Nephron (organoid): ENCODE results near the gene SYNGR2.
A peak's percentile ranks its signal among the peaks of the same experiment; 100 is the strongest.

Source experiments
- H3K27ac Mint-ChIP-seq, 3 experiments: 2 replicates each; pipeline ENCODE4 v1.8.0; 2020; ENCODE audit warnings: mixed read lengths in 3 of 3, mild to moderate bottlenecking in 2 of 3, moderate library complexity in 1 of 3
- H3K27me3 Mint-ChIP-seq: 2 replicates; pipeline ENCODE4 v1.8.0; 2021; ENCODE audit warnings: low read depth, mild to moderate bottlenecking, moderate library complexity, mixed read lengths
- H3K36me3 Mint-ChIP-seq: 2 replicates; pipeline ENCODE4 v1.8.0; 2020; ENCODE audit warnings: low read depth, mixed read lengths
- H3K4me1 Mint-ChIP-seq: 2 replicates; pipeline ENCODE4 v1.8.0; 2020; ENCODE audit warnings: mixed read lengths
- H3K4me3 Mint-ChIP-seq, 3 experiments: 2 replicates each; pipeline ENCODE4 v1.8.0; 2020; ENCODE audit warnings: mild to moderate bottlenecking in 3 of 3, mixed read lengths in 3 of 3, moderate library complexity in 2 of 3
- H3K9me3 Mint-ChIP-seq: 2 replicates; pipeline ENCODE4 v1.8.0; 2020; ENCODE audit warnings: mixed read lengths
- CTCF ChIP-seq, 3 experiments: fragments of 200-600 bp; sonication (generic); IDR thresholded peaks; one replicate each; pipeline ENCODE4 v1.5.0; 2021; ENCODE audit warnings: antibody characterized with exemption in 3 of 3; ENCODE audit not compliant: unreplicated experiment in 3 of 3

Gene SYNGR2

GRCh38 chr17:78122216-78122930, 46.0 kb upstream of the SYNGR2 start:
- H3K27ac Mint-ChIP-seq, result no peak overlapping the region
- H3K4me1 Mint-ChIP-seq, result peaks cover 15% of the 10 kb centered on the region
- no peaks in the 10 kb centered on the region for H3K9me3 Mint-ChIP-seq
- H3K36me3 Mint-ChIP-seq, result peaks cover 12% of the 10 kb centered on the region
- TF ChIP-seq CTCF (IDR thresholded peaks at IDR 0.05; ENCODE audit: unreplicated experiment in 3 of 3), result no peak
- H3K4me3 Mint-ChIP-seq, result no peak overlapping the region
- H3K27me3 Mint-ChIP-seq, result no peaks in the 10 kb centered on the region

- Mint-ChIP-seq H3K4me1 (peaks cover 15% of the 10 kb centered on the region), H3K4me3 (no peak overlapping the region), H3K9me3 (no peaks in the 10 kb centered on the region), H3K36me3 (peaks cover 12% of the 10 kb centered on the region), H3K27ac (no peak overlapping the region), H3K27me3 (no peaks in the 10 kb centered on the region)
- no peak for TF ChIP-seq CTCF (IDR thresholded peaks at IDR 0.05; ENCODE audit: unreplicated experiment in 3 of 3)
Measured at GRCh38 chr17:78122931-78123249, 45.5 kb upstream of the SYNGR2 start.

GRCh38 chr17:78123258-78123929, 45.0 kb upstream of the SYNGR2 start:
- no peak for TF ChIP-seq CTCF (IDR thresholded peaks at IDR 0.05; ENCODE audit: unreplicated experiment in 3 of 3)
- Mint-ChIP-seq H3K27me3 (no peaks in the 10 kb centered on the region), H3K4me3 (peak overlapping the region in 2 of 3 experiments; percentile 8 to 44), H3K27ac (no peak overlapping the region), H3K9me3 (no peaks in the 10 kb centered on the region), H3K36me3 (peaks cover 12% of the 10 kb centered on the region), H3K4me1 (peaks cover 15% of the 10 kb centered on the region)

DNA sequence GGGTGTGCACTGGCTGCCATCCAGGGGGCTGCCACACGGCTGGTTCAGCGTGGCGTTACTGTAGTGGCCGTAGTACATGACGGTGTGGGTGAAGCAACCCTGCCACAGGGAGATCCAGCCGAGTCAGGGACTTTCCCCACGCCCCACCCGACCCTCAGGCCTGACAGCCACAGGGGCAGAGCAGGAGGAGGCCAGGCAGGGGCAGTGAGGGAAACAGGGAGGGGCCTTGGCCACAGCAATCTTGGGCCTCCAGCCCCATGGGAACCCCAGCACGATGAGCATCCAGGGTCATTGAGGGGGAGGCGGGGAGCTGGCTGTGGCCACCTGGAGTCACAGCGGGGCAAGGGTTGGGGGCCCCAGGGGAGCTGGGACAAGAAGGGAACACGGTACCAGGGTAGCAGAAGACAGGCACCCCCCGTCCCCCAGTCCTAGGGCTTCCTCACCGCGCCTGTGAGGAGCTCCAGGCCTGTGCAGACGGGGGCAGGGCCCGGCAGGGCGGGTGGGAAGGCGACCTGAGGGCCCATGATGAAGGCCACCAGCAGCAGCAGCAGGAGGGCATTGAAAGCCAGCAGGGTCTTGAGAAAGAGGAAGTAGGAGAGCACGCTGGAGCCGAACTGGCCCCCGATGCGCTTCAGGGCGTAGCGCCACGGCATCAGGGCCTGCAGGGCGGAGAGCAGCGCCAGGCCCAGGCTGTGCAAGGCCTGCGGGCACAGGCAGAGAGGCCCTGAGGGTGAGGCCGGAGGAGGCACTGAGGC, 44.1 kb upstream of the SYNGR2 start:
- peaks cover 12% of the 10 kb centered on the region for H3K36me3 Mint-ChIP-seq
- peaks cover 22% of the 10 kb centered on the region for H3K4me1 Mint-ChIP-seq
- no peak overlapping the region for H3K4me3 Mint-ChIP-seq
- no peak for TF ChIP-seq CTCF (IDR thresholded peaks at IDR 0.05; ENCODE audit: unreplicated experiment in 3 of 3)
- no peaks in the 10 kb centered on the region for H3K9me3 Mint-ChIP-seq
- no peaks in the 10 kb centered on the region for H3K27me3 Mint-ChIP-seq
- no peak overlapping the region for H3K27ac Mint-ChIP-seq

- no peak overlapping the region for H3K27ac Mint-ChIP-seq
- peaks cover 25% of the 10 kb centered on the region for H3K4me1 Mint-ChIP-seq
- H3K36me3 Mint-ChIP-seq, result peaks cover 12% of the 10 kb centered on the region
- TF ChIP-seq CTCF (IDR thresholded peaks at IDR 0.05; ENCODE audit: unreplicated experiment in 3 of 3), result no peak
- H3K9me3 Mint-ChIP-seq, result no peaks in the 10 kb centered on the region
- no peaks in the 10 kb centered on the region for H3K27me3 Mint-ChIP-seq
- no peak overlapping the region for H3K4me3 Mint-ChIP-seq
Measured at GRCh38 chr17:78124836-78125137, 43.6 kb upstream of the SYNGR2 start.
